Activated T-helper 17 cell treated with anti-CD3 and anti-CD28 coated beads, Interleukin-2, amount 50 U/mL, for 72 hours (primary cell): ENCODE results near the gene DGKD. TPM values are rescaled to one million over a fixed set of nuclear protein-coding genes. Genes with fewer than 3 reads are reported as not detected.

ENCODE experiments used
- ATAC-seq: fragments of 150-1000 bp; cut with Tn5 transposase; replicated peaks from 2 replicates; pipeline ENCODE4 v1.10.0; 2021; ENCODE audit warnings: mild to moderate bottlenecking, moderate library complexity
- H3K27ac Mint-ChIP-seq: one replicate; pipeline ENCODE4 v1.8.0; 2022; ENCODE audit warnings: mixed read lengths
- H3K27me3 Mint-ChIP-seq: one replicate; pipeline ENCODE4 v1.8.0; 2022; ENCODE audit warnings: mixed read lengths
- H3K36me3 Mint-ChIP-seq: one replicate; pipeline ENCODE4 v1.8.0; 2022; ENCODE audit warnings: low read depth, mild to moderate bottlenecking, mixed read lengths
- H3K4me1 Mint-ChIP-seq: one replicate; pipeline ENCODE4 v1.8.0; 2022; ENCODE audit warnings: mixed read lengths
- H3K4me3 Mint-ChIP-seq: one replicate; pipeline ENCODE4 v1.8.0; 2022; ENCODE audit warnings: mild to moderate bottlenecking, mixed read lengths
- H3K9me3 Mint-ChIP-seq: one replicate; pipeline ENCODE4 v1.8.0; 2022; ENCODE audit warnings: mixed read lengths
- total RNA-seq, 2 donors: library from RNA; stranded (reverse); gene quantifications; one replicate each; pipeline ENCODE4 v1.2.3, GENCODE V29; 2022

DGKD gene
- total RNA-seq, 2 donors from 2014 or later = 34.6 to 59.6 TPM

- H3K4me3 Mint-ChIP-seq = no peak overlapping the region
- no peak for ATAC-seq
These were observed 126.4 kb downstream of the DGKD start for GRCh38 chr2:233480490-233481202.

GRCh38 chr2:233481368-233482142 lies 127.3 kb downstream of the DGKD start:
- Mint-ChIP-seq H3K36me3 (peaks cover 19% of the 10 kb centered on the region), H3K27me3 (no peaks in the 10 kb centered on the region), H3K4me3 (no peak overlapping the region), H3K4me1 (no peaks in the 10 kb centered on the region), H3K9me3 (no peaks in the 10 kb centered on the region), H3K27ac (no peak overlapping the region)
- no peak for ATAC-seq

More at GRCh38 chr2:233480490-233481202, 126.4 kb downstream of the DGKD start:
- H3K4me1 Mint-ChIP-seq = no peaks in the 10 kb centered on the region
- no peaks in the 10 kb centered on the region for H3K27me3 Mint-ChIP-seq
- H3K36me3 Mint-ChIP-seq = peaks cover 19% of the 10 kb centered on the region
- no peak overlapping the region for H3K27ac Mint-ChIP-seq
- no peaks in the 10 kb centered on the region for H3K9me3 Mint-ChIP-seq

GRCh38 chr2:233482616-233483015 lies 128.3 kb downstream of the DGKD start:
- H3K4me1 Mint-ChIP-seq = no peaks in the 10 kb centered on the region
- peaks cover 20% of the 10 kb centered on the region for H3K36me3 Mint-ChIP-seq
- no peaks in the 10 kb centered on the region for H3K9me3 Mint-ChIP-seq
- ATAC-seq = no peak
- H3K27ac Mint-ChIP-seq = no peak overlapping the region
- H3K27me3 Mint-ChIP-seq = no peaks in the 10 kb centered on the region
- H3K4me3 Mint-ChIP-seq = no peak overlapping the region

GRCh38 chr2:233485726-233486125 lies 131.4 kb downstream of the DGKD start:
- Mint-ChIP-seq H3K27me3 (no peaks in the 10 kb centered on the region), H3K27ac (no peak overlapping the region), H3K4me3 (no peak overlapping the region), H3K36me3 (peaks cover 51% of the 10 kb centered on the region), H3K9me3 (no peaks in the 10 kb centered on the region), H3K4me1 (no peaks in the 10 kb centered on the region)
- no peak for ATAC-seq

- H3K4me3 Mint-ChIP-seq = no peak overlapping the region
- H3K9me3 Mint-ChIP-seq = no peaks in the 10 kb centered on the region
- H3K36me3 Mint-ChIP-seq = peaks cover 57% of the 10 kb centered on the region
- no peak for ATAC-seq
- H3K4me1 Mint-ChIP-seq = no peaks in the 10 kb centered on the region
- peak overlapping the region; percentile 8 for H3K27ac Mint-ChIP-seq
- H3K27me3 Mint-ChIP-seq = no peaks in the 10 kb centered on the region
These were observed 132.1 kb downstream of the DGKD start for GRCh38 chr2:233486357-233486756.

- Mint-ChIP-seq H3K4me3 (no peak overlapping the region), H3K4me1 (no peaks in the 10 kb centered on the region), H3K36me3 (peaks cover 63% of the 10 kb centered on the region), H3K27ac (peak overlapping the region; percentile 8), H3K27me3 (no peaks in the 10 kb centered on the region), H3K9me3 (no peaks in the 10 kb centered on the region)
- no peak for ATAC-seq
These were observed 132.7 kb downstream of the DGKD start for GRCh38 chr2:233486778-233487552.

- H3K4me3 Mint-ChIP-seq = no peak overlapping the region
- ATAC-seq = no peak
- H3K9me3 Mint-ChIP-seq = no peaks in the 10 kb centered on the region
- no peaks in the 10 kb centered on the region for H3K4me1 Mint-ChIP-seq
- peaks cover 62% of the 10 kb centered on the region for H3K36me3 Mint-ChIP-seq
- no peak overlapping the region for H3K27ac Mint-ChIP-seq
- H3K27me3 Mint-ChIP-seq = no peaks in the 10 kb centered on the region
These were observed 133.6 kb downstream of the DGKD start for GRCh38 chr2:233487748-233488345.

- Mint-ChIP-seq H3K4me1 (no peaks in the 10 kb centered on the region), H3K4me3 (no peak overlapping the region)
- no peak for ATAC-seq
These were observed 134.8 kb downstream of the DGKD start for GRCh38 chr2:233489143-233489542.

GRCh38 chr2:233489666-233490065 lies 135.4 kb downstream of the DGKD start:
- Mint-ChIP-seq H3K27ac (no peak overlapping the region), H3K9me3 (no peaks in the 10 kb centered on the region), H3K4me3 (no peak overlapping the region), H3K4me1 (no peaks in the 10 kb centered on the region), H3K36me3 (peaks cover 64% of the 10 kb centered on the region), H3K27me3 (no peaks in the 10 kb centered on the region)
- no peak for ATAC-seq

More at GRCh38 chr2:233489143-233489542, 134.8 kb downstream of the DGKD start:
- peaks cover 66% of the 10 kb centered on the region for H3K36me3 Mint-ChIP-seq
- no peaks in the 10 kb centered on the region for H3K9me3 Mint-ChIP-seq
- no peak overlapping the region for H3K27ac Mint-ChIP-seq
- no peaks in the 10 kb centered on the region for H3K27me3 Mint-ChIP-seq

- no peak for ATAC-seq
These were observed 136.5 kb downstream of the DGKD start for GRCh38 chr2:233490831-233491230.

GRCh38 chr2:233491326-233491725 lies 137.0 kb downstream of the DGKD start:
- H3K4me1 Mint-ChIP-seq = no peaks in the 10 kb centered on the region
- no peaks in the 10 kb centered on the region for H3K27me3 Mint-ChIP-seq
- ATAC-seq = no peak
- no peaks in the 10 kb centered on the region for H3K9me3 Mint-ChIP-seq
- H3K36me3 Mint-ChIP-seq = peaks cover 53% of the 10 kb centered on the region
- H3K27ac Mint-ChIP-seq = no peak overlapping the region
- H3K4me3 Mint-ChIP-seq = no peak overlapping the region

More at GRCh38 chr2:233490831-233491230, 136.5 kb downstream of the DGKD start:
- no peak overlapping the region for H3K27ac Mint-ChIP-seq
- H3K4me3 Mint-ChIP-seq = no peak overlapping the region
- H3K4me1 Mint-ChIP-seq = no peaks in the 10 kb centered on the region
- peaks cover 53% of the 10 kb centered on the region for H3K36me3 Mint-ChIP-seq
- H3K9me3 Mint-ChIP-seq = no peaks in the 10 kb centered on the region
- H3K27me3 Mint-ChIP-seq = no peaks in the 10 kb centered on the region

GRCh38 chr2:233492078-233492477 lies 137.8 kb downstream of the DGKD start:
- Mint-ChIP-seq H3K36me3 (peaks cover 53% of the 10 kb centered on the region), H3K4me3 (no peak overlapping the region), H3K27ac (no peak overlapping the region), H3K27me3 (no peaks in the 10 kb centered on the region), H3K9me3 (no peaks in the 10 kb centered on the region), H3K4me1 (no peaks in the 10 kb centered on the region)
- ATAC-seq = peak; percentile 47

- Mint-ChIP-seq H3K9me3 (no peaks in the 10 kb centered on the region), H3K27me3 (no peaks in the 10 kb centered on the region), H3K4me1 (no peaks in the 10 kb centered on the region), H3K4me3 (no peak overlapping the region), H3K36me3 (peaks cover 52% of the 10 kb centered on the region), H3K27ac (no peak overlapping the region)
- no peak for ATAC-seq
These were observed 138.5 kb downstream of the DGKD start for GRCh38 chr2:233492751-233493150.
